ENCODE results near the gene ANKRD2.
"Not testable (repeated sequence)": the region's sequence is repeated elsewhere in the genome, so short reads cannot be mapped to it uniquely, and the experiment has no call there.

The ANKRD2 gene

DNA sequence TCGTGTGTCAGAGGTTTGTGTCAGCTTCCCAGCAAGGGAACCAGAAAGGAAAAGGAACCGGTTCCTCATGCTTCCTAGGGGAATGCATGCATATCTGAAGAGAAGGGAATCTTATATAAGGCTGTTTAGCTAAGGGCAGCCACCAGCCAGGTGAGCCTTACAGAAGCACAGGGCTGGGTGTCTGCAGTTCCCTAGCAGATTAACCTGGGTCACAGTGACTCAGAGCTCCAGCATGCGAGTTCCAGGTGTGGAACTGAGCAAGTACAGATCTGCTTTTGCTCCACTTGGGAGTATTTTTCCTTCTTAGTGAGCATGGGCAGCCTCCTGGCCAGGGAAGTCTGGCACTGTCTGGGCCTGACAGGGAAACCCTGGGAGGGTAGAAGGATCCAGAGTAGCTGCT, 957 bp upstream of the ANKRD2 start:
- DNase-seq (ENCODE audit: low read depth) = no peak

DNA sequence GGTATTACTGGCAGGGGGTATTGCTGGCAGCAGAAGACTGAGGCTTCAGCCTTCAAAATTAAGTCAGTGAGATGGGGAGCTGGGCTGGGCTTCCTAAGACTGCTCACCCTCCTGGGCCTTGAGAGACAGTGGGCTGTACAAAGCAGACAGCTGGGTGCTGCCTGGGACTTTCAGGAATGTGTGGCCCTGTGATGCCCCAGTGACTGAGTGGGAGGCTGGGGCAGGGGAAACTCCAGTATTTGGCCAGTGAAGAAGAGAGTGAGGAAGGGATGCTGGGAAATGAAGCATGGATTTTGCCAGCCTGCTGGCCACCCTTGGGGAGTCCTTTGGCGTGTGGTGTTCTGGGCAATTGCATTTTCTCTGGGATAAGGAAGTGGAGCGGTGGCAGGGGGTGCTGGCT, 442 bp downstream of the ANKRD2 start:
- DNase-seq (ENCODE audit: low read depth) = no peak

DNA sequence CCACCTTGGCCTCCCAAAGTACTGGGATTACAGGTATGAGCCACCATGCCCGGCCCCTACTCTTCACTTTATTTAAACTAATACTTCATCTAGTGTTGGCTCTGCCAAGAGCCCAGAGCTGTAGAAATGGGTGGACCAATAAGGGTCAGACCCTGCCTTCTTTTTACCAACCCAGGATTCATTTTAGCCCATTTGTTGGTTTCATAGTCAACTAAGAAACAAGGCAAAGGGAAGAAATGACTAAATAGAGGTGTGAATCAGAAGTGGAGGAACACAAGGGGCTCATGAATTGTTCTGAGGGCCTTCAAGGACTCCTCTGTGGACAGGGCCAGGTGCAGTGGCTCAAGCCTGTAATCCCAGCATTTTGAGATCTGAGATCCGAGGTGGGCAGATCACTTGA, 1.1 kb downstream of the ANKRD2 start:
- DNase-seq (ENCODE audit: low read depth) = no peak

DNA sequence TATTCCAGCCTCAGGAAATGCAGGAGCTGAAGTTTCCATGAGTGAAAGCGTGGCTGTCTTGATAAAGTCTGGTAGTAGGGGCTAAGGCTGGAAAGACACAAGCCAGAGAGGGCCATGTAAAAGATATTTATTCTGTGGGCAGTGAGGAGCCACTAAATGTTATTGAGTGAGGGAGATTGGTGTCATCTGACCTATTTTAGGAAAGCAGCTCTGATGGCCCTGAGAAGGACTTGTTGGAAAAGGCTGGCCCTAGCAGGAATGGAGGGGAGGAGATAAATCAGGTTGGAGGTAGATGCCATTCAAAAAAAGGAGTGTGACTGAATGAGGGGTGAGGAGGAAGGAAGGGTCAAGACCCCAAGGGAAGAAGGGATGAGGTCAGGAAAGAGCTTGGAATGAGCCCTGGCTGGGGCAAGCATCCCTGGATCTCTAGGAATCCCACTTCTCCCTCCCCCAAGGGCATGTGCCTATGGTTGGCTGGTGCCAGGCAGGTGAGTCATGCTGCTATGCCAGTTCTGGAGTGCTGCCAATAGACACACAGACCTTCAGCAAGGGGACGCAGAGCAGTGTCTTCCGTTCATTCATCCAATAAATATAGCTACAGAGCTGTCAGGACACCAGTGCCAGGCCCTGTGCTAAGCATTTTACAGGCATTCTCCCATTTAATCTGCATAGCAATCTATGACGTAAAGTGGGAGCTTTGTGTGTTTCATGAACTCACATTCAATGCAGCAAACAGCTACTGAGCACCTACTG, 2.0 kb downstream of the ANKRD2 start:
- DNase-seq (ENCODE audit: low read depth) = no peak

DNA sequence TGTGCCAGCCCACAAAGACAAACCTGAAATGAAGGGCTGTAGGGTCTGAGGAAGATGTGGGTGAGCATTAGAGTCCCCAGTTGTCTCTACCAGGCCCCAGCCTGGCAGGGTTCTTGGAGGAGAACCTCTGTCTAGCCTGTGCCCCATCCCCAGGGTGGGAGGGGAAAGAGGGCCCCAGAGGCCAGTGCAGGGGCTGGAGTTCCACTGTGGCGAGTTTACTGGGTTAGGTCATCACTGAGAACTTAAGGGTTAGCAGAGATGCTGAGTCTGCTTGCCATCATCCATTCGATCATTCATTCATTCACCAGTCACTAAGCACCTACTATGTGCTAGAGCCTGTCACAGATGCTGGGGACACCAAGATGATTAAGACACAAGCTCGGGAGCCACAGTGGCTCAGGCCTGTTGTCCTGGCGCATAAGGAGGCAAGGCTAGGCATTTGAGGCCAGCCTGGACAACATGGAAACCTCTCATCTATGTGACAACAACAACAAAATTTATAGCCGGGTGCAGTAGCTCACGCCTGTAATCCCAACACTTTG, 2.6 kb downstream of the ANKRD2 start:
- DNase-seq (ENCODE audit: low read depth) = no peak

DNA sequence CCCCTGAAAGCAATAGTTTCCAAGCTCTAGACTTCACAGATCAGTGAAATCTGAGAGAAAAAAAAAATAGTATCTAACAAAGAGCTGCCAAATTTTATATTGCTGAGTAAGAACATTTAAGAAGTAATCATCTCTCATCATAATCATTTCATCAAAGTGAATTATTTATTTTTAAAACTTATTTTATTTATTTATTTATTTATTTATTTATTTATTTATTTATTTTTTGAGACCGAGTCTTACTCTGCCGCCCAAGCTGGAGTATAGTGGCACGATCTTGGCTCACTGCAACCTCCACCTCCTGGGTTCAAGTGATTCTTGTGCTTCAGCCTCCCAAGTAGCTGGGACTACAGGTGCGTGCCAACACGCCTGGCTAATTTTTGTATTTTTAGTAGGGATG, 3.9 kb downstream of the ANKRD2 start:
- DNase-seq (ENCODE audit: low read depth) = not testable (repeated sequence)

DNA sequence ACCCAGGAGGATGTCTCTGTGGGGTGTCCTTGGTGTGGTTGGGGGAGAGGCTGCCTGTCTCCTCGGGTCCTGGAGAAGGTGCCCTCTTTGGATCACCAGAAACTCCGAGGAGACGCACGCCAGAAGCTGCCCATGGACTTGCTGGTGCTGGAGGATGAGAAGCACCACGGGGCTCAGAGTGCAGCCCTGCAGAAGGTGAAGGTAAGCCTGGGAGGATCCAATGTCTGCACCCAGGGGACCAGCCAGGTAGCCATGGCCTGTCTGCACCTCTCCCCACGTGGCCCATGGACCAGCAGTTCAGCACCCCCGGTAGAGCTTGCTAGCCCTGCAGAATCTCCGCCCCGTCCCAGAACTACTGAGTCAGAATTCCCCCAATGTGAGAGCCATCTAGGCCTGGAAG, 5.1 kb downstream of the ANKRD2 start:
- DNase-seq (ENCODE audit: low read depth) = no peak

DNA sequence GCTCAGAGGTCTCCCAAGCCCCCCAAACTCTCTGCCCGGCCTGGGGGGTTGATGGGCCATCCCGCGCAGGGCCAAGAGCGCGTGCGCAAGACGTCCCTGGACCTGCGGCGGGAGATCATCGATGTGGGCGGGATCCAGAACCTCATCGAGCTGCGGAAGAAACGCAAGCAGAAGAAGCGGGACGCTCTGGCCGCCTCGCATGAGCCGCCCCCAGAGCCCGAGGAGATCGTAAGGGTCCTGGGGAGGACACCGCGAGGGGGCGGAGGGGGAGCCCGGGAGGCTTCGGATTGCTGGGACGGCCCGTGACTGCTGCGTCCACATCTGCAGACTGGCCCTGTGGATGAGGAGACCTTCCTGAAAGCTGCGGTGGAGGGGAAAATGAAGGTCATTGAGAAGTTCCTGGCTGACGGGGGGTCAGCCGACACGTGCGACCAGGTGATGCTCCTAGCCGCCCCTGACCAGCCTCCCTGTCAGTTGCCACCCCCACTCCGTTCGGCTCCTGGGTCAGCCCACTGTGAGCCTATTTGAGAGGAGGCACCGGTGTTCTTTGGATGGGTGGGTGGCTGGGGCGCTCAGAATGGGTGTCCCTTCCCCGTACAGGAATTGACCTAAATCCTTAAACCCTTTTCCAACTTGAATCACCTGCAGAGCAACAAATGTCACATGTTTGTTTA, 5.7 kb downstream of the ANKRD2 start:
- no peak for DNase-seq (ENCODE audit: low read depth)

DNA sequence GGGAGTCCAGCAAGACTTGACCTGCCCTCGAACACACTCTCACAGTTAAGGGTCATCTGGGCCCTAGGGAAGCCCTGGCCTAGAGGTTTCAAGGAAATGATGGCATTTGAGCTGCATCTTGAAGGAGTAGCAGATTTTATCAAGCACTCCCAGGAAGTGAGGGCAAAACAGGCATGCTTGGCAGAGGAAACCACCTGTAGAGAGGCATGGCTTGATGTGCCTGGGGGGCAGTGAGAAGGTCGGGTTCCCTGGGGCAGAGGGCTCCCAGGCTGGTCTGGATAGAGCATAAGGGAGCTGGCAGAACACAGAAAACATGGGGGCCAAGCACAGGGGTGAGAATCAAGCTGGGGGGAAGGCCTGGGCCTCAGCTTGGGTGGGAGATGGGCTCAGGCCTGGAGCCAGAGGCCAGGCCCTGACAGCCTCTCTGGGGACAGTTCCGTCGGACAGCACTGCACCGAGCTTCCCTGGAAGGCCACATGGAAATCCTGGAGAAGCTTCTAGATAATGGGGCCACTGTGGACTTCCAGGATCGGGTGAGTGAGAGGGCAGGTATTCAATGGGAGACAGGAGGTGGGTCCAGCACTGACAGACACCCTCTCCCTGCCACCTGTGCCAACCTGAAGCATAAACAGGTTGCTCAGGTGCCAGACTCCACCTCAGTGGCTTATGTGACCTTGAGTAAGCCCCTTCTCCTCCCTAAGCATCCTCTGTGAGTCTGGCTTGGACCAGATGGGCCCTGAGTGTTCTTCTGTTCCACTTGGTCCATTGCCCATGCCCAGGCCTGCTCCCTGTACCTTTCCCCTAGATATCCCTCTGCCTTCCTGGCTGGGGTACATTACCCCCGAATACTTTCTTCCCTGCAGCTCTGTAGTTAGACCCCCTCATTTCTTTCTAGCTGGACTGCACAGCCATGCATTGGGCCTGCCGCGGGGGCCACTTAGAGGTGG, 8.1 kb downstream of the ANKRD2 start:
- DNase-seq (ENCODE audit: low read depth) = no peak

DNA sequence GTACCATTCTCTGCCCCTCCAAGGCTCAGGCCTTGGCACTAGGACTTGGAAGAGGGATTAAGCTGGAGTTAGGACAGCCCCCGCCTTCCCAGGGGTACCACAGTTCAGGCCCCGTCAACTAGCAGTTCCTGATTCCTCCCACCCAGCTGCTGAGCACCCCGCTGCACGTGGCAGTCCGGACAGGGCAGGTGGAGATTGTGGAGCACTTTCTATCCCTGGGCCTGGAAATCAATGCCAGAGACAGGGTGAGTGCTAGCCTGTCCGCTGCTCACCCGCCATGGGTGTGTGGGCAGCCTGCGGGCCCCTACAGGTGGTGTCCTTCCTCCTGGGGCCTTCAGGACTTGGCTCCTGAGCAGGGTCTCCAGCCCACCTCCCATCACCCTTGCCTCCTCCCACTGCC, 9.6 kb downstream of the ANKRD2 start:
- DNase-seq (ENCODE audit: low read depth) = no peak

DNA sequence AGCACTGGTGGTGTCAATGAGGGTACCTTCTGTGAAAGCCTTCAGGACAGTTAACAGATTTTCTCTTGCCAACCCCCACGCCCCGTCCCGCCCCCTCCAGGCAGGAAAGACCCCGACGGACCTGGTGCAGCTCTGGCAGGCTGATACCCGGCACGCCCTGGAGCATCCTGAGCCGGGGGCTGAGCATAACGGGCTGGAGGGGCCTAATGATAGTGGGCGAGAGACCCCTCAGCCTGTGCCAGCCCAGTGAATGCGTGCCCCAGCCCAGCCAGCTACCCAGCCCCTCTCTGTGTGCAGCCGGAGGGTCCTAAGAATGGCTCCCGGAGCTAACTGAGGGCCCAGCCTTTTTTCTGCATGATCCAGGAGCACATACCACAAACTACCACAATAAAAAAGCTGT, 10.9 kb downstream of the ANKRD2 start:
- no peak for DNase-seq (ENCODE audit: low read depth)

DNA sequence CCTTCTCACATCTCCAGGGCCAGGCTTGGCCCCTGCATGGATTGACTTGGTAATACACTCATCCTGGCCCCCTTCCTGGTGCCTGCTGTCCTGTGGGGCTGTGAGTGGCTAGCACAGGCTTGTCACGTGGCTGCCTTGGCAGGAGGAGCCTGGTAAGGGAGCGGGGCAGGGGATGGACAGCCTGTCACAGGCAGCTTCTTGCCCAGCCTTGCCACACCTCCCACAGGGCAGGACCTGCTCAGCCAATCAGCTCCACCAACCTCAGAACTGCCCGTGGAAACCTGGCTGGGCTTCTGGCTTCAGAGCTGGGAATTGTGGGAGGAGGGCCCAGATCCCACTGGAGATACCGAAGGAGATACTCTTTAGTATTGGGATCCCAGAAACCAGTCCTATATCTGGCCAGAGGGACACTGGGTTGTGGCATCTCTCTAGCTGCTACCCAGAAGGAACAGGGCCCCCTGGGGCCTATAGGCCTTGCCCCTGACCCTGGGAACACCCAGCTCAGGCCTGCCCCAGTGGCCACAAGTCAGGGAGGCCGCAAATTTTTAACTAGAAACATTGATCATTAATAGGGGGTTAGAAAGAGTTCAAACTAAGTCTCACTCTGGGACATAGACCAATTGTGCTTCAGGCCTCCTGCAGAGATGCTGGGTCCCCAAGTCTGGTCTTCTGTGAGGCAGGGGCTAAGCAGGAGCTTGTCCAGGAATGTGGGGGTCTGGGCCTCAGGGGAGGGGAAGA, 11.7 kb downstream of the ANKRD2 start, which contains the start of gene HOGA1:
Gene HOGA1 (plus strand): TSS at position 330 of the 738 bp plus-strand sequence. CDS start 315 bp downstream, at position 645.
- DNase-seq (ENCODE audit: low read depth) = no peak

DNA sequence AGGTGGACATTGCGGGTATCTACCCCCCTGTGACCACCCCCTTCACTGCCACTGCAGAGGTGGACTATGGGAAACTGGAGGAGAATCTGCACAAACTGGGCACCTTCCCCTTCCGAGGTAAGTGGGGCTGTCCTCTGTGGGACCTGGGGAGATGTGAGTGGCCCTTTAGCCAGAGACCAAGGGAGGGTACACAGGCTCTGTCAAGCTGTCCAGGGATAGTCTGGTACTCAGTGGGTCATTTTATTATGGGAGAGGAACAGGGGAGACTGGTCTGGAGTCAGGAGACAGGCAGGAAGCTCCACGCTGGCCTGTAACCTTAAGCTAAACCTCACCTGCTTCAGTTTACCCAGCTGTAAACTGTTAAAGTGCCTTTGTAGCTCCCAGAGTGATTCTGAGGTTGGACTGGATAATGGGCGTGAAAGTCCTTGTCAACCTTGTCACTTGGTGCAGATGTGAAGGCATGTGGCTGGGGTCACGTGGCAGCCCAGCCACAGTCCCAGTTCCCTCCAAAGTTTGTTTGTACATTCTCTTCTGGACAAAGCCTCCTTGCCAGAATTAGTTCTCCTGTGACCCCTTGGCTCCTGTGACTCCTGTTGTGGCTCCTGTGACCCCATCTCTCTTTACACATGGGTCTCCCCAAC, 12.3 kb downstream of the ANKRD2 start:
- no peak for DNase-seq (ENCODE audit: low read depth)

DNA sequence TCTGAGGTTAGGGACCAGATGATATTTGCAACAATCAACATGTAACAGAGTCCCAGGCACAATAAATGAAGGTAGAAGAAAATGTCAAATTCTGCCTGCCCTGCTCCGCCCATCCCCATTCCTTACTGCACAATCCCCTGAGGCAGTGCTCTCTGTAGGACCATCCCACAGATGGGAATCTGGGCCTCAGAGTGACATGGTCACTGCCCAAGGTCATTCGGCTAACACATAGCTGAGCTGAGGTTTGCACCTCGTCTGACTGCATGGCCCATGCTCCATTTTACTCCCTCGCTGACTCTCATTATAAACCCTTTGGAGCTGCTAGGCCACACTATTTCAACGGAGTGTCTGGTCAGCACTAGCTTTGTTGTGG, 12.8 kb downstream of the ANKRD2 start:
- DNase-seq (ENCODE audit: low read depth) = no peak

DNA sequence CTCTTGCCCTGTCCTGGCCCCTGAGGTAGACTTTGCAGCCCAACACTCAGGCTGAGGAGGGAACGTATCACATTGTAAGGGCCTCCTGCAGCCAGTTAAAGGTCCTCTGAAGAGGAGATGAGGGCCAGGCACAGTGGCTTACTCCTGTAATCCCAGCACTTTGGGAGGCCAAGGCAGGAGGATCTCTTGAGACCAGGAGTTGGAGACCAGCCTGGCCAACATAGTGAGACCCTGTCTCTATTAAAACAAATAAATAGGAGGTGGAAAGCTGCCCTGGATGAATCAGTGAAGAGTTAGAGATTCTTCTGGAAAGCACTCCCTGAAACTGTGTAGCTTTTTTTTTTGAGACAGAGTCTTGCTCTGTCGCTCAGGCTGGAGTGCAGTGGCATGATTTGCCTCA, 14.6 kb downstream of the ANKRD2 start:
- DNase-seq (ENCODE audit: low read depth) = no peak

DNA sequence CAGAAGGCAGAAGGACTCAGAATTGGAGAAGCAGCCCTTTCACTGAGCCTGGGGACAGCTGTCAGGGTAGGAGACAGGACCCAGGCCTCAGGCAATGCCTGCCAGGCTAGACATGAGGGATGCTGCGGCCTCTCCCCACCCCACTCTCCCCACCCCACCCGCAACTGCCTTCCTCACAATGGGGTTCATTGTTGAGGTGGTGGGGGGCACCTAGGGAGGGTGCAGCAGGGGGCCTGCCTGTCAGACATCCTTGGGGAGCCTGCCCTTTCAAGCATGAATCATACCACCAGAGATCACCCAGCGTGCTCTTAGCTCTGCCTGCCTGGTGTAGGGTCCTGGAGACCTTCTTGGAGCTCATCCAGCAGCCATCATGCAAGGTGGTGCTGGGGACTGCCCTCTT, 16.9 kb downstream of the ANKRD2 start, which contains the start of gene C10orf62:
Gene C10orf62 (plus strand): TSS at position 243 of the 400 bp plus-strand sequence. CDS start 177 bp downstream, outside the sequence.
- DNase-seq (ENCODE audit: low read depth) = no peak

DNA sequence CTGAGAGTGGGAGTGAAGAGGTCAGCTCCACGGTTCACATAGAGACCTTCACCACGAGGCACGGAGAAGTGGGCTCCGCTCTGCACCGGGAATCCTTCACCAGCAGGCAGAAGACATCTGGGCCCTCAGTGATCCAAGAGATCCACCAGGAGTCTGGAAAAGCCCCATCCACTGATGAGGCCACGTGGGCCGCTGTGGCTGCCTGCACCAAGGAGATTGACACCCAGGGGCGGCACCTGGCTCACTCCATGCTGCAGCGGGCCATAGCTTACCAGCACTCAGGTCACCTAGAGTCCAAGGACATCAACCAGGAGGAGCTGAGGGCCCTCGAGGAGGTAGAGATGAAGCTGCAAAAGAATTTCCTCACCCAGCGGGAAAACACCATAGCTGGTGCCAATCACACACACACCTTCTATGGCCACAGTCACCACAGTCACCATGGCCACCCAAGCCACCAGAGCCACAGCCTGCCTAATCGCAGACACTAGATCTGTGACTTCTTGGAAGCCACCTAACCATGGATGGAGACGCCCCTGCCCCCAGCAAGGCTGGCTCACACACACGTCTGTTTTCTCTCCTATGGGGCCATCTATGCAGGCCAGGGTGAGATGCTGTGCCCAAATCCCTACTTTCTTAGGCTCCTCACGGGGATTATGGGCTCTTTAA, 17.6 kb downstream of the ANKRD2 start:
- no peak for DNase-seq (ENCODE audit: low read depth)

DNA sequence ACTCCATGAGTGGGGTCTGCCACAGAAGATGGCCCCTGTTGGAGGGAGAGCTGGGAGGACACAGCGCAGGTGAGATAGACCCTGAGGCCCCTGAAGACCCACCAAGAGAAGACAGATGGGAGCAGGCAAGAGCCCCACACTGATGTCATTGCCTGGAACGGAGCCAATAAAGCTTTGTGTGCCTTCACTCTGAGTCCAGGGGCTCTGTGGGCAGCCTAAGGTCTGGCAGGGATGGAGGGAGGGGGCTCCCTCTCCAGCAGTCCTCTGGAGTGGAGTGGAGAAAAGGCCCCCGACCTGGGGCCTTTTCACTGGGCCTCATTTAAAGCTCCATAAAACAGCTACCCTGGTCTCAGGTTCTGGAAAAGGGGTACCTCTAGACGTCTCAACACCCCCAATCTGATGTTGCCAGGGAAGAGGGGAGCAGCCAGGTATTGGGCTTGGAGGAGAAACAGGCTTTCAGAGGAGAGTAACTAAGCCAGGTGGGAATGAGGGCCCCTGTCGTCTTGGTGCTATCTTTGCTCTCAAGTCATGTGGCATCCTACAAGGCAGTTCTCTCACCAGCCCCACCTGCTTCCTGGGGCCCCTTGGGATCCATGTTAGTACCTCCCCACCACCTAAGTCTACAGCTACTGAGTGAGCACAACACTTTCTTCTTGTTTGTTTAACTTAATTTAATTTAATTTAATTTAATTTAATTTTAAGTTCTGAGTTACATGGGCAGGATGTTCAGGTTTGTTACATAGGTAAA, 18.3 kb downstream of the ANKRD2 start:
- DNase-seq (ENCODE audit: low read depth) = no peak

DNA sequence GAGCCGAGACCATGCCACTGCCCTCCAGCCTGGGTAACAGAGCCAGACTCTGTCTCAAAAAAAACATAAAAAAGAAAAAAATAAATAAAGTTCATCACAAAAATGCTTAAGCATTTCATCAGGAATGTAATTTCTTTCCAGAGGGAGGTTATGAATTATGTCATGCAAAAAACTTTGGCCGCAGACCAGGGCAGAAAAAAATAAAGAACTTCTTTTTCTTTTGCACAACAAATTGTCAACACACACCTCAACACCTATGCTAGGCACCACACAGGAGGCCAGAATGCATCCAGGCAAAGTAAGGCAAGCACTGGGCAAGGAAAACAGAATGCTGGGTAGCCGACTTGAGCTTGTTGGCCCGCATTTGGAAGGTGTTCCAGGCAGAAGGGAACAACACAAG, 20.8 kb downstream of the ANKRD2 start:
- DNase-seq (ENCODE audit: low read depth) = no peak

All from stimulated activated CD8-positive, alpha-beta memory T cell treated with anti-CD3 and anti-CD28 coated beads, Interleukin-15, amount 100 ng/mL, for 24 hours (primary cell).